IMR-90 (cell line): ENCODE results near the gene ACSS2.

Experiments
- BHLHE40 ChIP-seq: fragments of 150-350 bp; IDR thresholded peaks from 2 replicates; pipeline ENCODE4 v1.6.1; 2016; ENCODE audit warnings: mild to moderate bottlenecking, low read depth, low read length
- CHD1 ChIP-seq: IDR thresholded peaks from 2 replicates; pipeline ENCODE4 v1.6.1; 2012; ENCODE audit warnings: low read depth, low read length, improper control_type of control experiment
- CTCF ChIP-seq: conservative IDR thresholded peaks from 2 replicates; pipeline ENCODE4 v1.5.1; 2012; ENCODE audit warnings: mild to moderate bottlenecking, low read depth, low read length, improper control_type of control experiment
- ELK1 ChIP-seq: fragments of 150-350 bp; IDR thresholded peaks from 2 replicates; pipeline ENCODE4 v1.6.1; 2016; ENCODE audit warnings: low read depth, mild to moderate bottlenecking, low read length, moderate library complexity, borderline replicate concordance
- FOS ChIP-seq: fragments of 150-350 bp; IDR thresholded peaks from 2 replicates; pipeline ENCODE4 v1.6.1; 2016; ENCODE audit warnings: low read depth, low read length
- MAFK ChIP-seq: IDR thresholded peaks from 2 replicates; pipeline ENCODE4 v1.6.1; 2012; ENCODE audit warnings: low read depth, low read length, improper control_type of control experiment
- MAZ ChIP-seq: IDR thresholded peaks from 2 replicates; pipeline ENCODE4 v1.6.1; 2012; ENCODE audit warnings: low read depth, mild to moderate bottlenecking, low read length, improper control_type of control experiment, moderate library complexity, borderline replicate concordance
- POLR2A ChIP-seq: IDR thresholded peaks from 2 replicates; pipeline ENCODE4 v1.6.1; 2012; ENCODE audit warnings: mild to moderate bottlenecking, low read depth, low read length
- SMC3 ChIP-seq: fragments of 150-350 bp; IDR thresholded peaks from 2 replicates; pipeline ENCODE4 v1.6.1; 2016; ENCODE audit warnings: low read depth, mild to moderate bottlenecking, antibody characterized with exemption, low read length, moderate library complexity

- TF ChIP-seq POLR2A: no peak
- TF ChIP-seq BHLHE40: no peak
- TF ChIP-seq CTCF: no peak
- TF ChIP-seq SMC3: no peak
- no peak for TF ChIP-seq MAFK
- no peak for TF ChIP-seq CHD1
- TF ChIP-seq FOS: no peak
- no peak for TF ChIP-seq MAZ
- TF ChIP-seq ELK1: no peak
Observed at GRCh38 chr20:34842143-34842542, 34.3 kb upstream of the ACSS2 start.
